Motor neuron (in vitro differentiated cells): ENCODE results near the gene ZNF414. TPM values are rescaled to one million over a fixed set of nuclear protein-coding genes. Genes with fewer than 3 reads are reported as not detected.
A peak's percentile ranks its signal among the peaks of the same experiment; 100 is the strongest.
"Not testable (repeated sequence)": the region's sequence is repeated elsewhere in the genome, so short reads cannot be mapped to it uniquely, and the experiment has no call there.

ENCODE experiments used
- ATAC-seq, 8 experiments: fragments of 200-7000 bp; cut with Tn5 transposase; replicated peaks in 6 of 8; 2 replicates each; pipeline ENCODE4 v1.8.0; 2021; ENCODE audit warnings: mild to moderate bottlenecking in 8 of 8, moderate library complexity in 8 of 8
- H3K27ac ChIP-seq, 2 donors: fragments of 250-450 bp; sonication (Bioruptor Pico); 2 replicates each; pipeline ENCODE4 v1.9.0; 2021; ENCODE audit warnings: antibody characterized with exemption in 2 of 2, mild to moderate bottlenecking in 2 of 2, moderate library complexity in 1 of 2
- H3K4me1 ChIP-seq, 2 donors: fragments of 250-450 bp; sonication (Bioruptor Pico); replicated peaks in 1 of 2; 2 replicates each; pipeline ENCODE4 v1.6.1; 2021; ENCODE audit warnings: antibody characterized with exemption in 2 of 2, mild to moderate bottlenecking in 2 of 2, moderate library complexity in 1 of 2
- H3K4me3 ChIP-seq, 5 donors: fragments of 250-450 bp; sonication (Bioruptor Pico); 2 replicates each; pipeline ENCODE4 v1.9.0; 2021; ENCODE audit warnings: antibody characterized with exemption in 5 of 5, mild to moderate bottlenecking in 5 of 5, moderate library complexity in 4 of 5
- WGBS, 10 experiments: fragments of 450-650 bp; shearing (Covaris generic); methylation state at CpG; one replicate each; pipeline ENCODE4 v1.0.0; 2022; 5-methylcytosine and 5-hydroxymethylcytosine counted together
- in situ Hi-C, 9 experiments: fragments of 400-800 bp; cut with MboI; loops; one replicate each; pipeline ENCODE4 v1.15.0; 2021; ENCODE audit warnings: low sequenced_read_pairs in 9 of 9, low pct_unique_long_range_greater_than_20kb in 2 of 9; ENCODE audit not compliant: unreplicated experiment in 9 of 9
- total RNA-seq, 8 experiments: library from RNA; unstranded; fragments of 300-600 nt; gene quantifications; 2 replicates each; pipeline versions ENCODE4 v1.2.3 to v1.2.4, GENCODE V29; 2022

Gene ZNF414
- 10 to 100 TPM in 5 of 8 experiments, 1 to 10 TPM in 3; 2.3 to 14.5 (median 11.1) TPM for total RNA-seq

DNA sequence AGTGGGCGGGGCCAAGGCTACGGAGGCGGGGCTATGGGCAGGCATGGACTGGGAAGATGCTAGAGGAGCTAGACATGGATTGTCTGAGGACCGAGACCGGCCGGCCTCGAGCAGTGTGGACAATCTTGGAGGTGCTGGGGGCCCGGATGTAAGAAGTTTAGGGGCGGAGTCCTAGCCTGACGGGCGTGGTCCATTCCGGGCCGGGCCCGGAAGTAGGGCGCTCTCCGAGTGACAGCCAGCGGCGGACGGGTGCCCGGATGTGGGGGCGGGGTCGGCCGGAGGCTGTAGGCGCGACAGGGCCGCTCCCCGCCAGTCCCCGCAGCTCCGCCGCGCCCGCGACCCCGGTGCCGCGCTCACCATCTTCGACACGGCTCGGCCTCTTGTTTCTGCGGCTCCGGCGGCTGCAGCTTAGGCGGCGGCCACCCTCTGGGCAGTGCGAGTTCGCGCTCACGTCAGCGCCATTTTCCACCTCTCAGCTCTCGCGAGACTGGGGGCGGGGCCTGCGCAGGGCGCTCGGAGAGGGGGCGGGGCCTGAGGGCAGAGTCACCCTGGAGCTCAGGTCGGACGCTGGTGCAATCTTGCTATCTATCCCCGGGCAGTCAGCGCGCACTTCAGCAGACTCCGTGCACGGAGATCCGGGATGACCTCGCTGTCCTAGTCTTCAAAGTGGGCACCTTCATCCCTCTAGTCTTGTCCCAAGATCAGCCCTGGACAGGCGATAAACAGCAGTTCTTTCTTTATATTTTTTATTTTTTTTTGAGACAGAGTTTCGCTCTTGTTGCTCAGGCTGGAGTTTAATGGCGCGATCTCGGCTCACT is at the start of gene ZNF414:
Gene ZNF414, minus strand, starts transcription at position 481 of the 818 bp plus-strand sequence. Its CDS starts 121 bp downstream, at position 360.
- Histone ChIP-seq H3K27ac (peak within 1 kb of the TSS; percentile 100), H3K4me3 (peak within 1 kb of the TSS; percentile 69 to 92 (median 81)), H3K4me1 (peaks cover 17 to 18% of the 10 kb centered on the region in 2 donors)
- ATAC-seq, result peak; percentile 88 to 95 (median 94)
- 0 to 50% (median 16%) methylated on average over 1 to 17 of the region's 70 CpGs; no CpG with 5 or more reads in 2 of the 10 experiments for WGBS, 10 experiments
- in situ Hi-C loops, result no loop called here

GRCh38 chr19:8561075-8561764 is 47.3 kb upstream of the ZNF414 start:
- in situ Hi-C loops, result no loop called here
- no peak overlapping the region for H3K27ac ChIP-seq
- 21 to 89% (median 73%) methylated on average over 1 to 2 of the region's 2 CpGs; no CpG with 5 or more reads in 4 of the 10 experiments for WGBS, 10 experiments
- no peaks in the 10 kb centered on the region for H3K4me1 ChIP-seq
- no peak overlapping the region for H3K4me3 ChIP-seq
- ATAC-seq, result no peak

DNA sequence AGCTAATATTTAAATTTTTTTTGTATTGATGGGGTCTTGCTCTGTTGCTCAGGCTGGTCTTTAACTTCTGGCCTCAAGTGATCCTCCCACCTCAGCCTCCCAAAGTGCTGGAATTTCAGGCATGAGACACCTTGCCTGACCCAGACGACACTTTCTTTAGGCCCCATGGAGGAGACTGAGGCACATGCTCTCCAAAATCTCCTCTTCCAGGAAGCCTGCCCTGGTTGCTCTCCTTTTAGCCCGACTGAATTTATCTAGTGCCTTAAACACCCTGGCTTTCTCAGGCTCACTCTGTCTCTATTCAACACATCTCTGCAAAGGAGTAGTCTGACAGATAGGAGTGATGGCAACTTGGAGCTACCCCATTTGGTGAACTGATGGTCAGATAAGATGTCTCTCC is 44.4 kb upstream of the ZNF414 start:
- Histone ChIP-seq H3K4me3 (no peak overlapping the region), H3K27ac (no peak overlapping the region), H3K4me1 (no peaks in the 10 kb centered on the region)
- in situ Hi-C loops, result no loop called here
- ATAC-seq, result no peak
- 50 to 81% (median 59%) methylated on average over 1 to 2 of the region's 2 CpGs; no CpG with 5 or more reads in 6 of the 10 experiments for WGBS, 10 experiments

- H3K4me1 ChIP-seq, result no peaks in the 10 kb centered on the region
- H3K27ac ChIP-seq, result no peak overlapping the region
- no peak for ATAC-seq
- in situ Hi-C loops, result no loop called here
- H3K4me3 ChIP-seq, result no peak overlapping the region
- 20 to 100% (median 69%) methylated on average over 1 to 5 of the region's 6 CpGs; no CpG with 5 or more reads in 1 of the 10 experiments for WGBS, 10 experiments
Observed at GRCh38 chr19:8557642-8558238, 43.8 kb upstream of the ZNF414 start.

DNA sequence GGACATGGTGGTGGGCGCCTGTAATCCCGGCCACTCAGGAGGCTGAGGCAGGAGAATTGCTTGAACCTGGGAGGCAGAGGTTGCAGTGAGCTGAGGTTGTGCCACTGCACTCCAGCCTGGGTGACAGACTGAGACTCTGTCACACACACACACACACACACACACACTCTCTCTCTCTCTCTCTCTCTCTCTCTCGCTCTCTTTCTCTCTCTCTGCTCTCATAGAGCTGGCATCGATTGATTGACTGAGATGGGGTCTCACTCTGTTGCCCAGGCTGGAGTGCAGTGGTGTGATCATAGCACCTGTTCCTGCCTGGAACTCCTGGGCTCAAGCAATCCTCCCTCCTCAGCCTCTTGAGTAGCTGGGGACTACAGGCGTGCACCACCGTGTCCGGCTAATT is 39.8 kb upstream of the ZNF414 start:
- in situ Hi-C loops, H3K4me1 ChIP-seq, H3K4me3 ChIP-seq, ATAC-seq, H3K27ac ChIP-seq: not testable (repeated sequence)
- WGBS, 10 experiments, result 86 to 100% (median 94%) methylated on average over 1 to 3 of the region's 7 CpGs; no CpG with 5 or more reads in 6 of the 10 experiments

- in situ Hi-C loops, result no loop called here
- ATAC-seq, result peak in 1 of 8 experiments; percentile 19
- 66 to 100% (median 96%) methylated on average over 1 to 7 of the region's 10 CpGs; no CpG with 5 or more reads in 3 of the 10 experiments for WGBS, 10 experiments
- H3K27ac ChIP-seq, result no peak overlapping the region
- H3K4me3 ChIP-seq, result no peak overlapping the region
- H3K4me1 ChIP-seq, result no peaks in the 10 kb centered on the region
Observed at GRCh38 chr19:8552810-8553209, 38.8 kb upstream of the ZNF414 start.

GRCh38 chr19:8550070-8550469 is 36.1 kb upstream of the ZNF414 start:
- H3K4me3 ChIP-seq, result no peak overlapping the region
- no peaks in the 10 kb centered on the region for H3K4me1 ChIP-seq
- WGBS, 10 experiments, result 93% methylated on average over 14 of the region's 15 CpGs; no CpG with 5 or more reads in 9 of the 10 experiments
- H3K27ac ChIP-seq, result no peak overlapping the region
- in situ Hi-C loops, result no loop called here
- no peak for ATAC-seq

DNA sequence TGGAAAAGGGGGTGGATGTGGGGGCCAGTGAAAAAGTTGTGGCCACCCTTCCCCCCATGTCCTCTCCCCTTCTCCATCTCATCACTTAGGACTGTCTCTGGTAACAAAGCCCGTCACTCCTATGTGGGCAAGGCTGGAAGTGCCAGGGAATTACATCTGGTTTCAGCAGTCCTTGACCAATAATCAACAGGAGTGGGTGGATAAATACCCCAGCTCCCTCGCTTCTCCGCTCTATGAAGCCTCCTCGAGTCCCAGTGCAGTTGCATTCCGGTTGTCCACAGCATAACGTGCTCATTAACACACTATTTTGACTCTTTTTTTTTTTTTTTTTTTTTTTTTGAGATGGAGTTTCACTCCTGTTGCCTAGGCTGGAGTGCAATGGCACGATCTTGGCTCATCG is 31.8 kb upstream of the ZNF414 start:
- Histone ChIP-seq H3K27ac (no peak overlapping the region), H3K4me1 (no peaks in the 10 kb centered on the region), H3K4me3 (no peak overlapping the region)
- WGBS, 10 experiments, result 69 to 94% (median 80%) methylated on average over 2 to 5 of the region's 8 CpGs; no CpG with 5 or more reads in 5 of the 10 experiments
- ATAC-seq, result no peak
- in situ Hi-C loops, result no loop called here

GRCh38 chr19:8544168-8544567 is 30.2 kb upstream of the ZNF414 start:
- no peaks in the 10 kb centered on the region for H3K4me1 ChIP-seq

DNA sequence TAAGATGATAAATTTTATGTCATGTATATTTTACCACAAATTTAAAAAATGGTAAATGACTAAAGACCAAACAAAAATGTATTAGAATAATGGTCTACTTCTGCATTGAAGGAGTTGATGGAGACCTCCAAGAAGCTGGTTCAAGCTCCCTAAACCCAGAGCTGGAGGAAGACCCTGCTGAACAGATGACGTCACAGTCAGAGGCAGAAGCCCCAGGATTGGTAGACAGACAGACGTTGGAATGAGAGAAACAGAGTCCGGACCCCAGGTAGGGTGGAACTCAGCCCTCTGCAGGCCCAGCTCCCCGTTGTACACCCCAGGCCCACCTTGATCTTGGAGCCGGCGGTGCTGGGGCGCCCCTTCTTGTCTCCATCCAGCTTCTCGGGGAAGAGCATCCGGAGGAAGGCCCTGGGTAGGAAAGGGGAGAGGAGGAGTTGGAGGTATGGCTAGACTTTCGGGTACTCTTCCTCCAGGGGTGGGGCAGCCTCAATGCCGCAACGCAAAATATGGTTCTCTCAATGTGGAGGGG is 25.7 kb upstream of the ZNF414 start:
- 60 to 90% (median 81%) methylated on average over 1 to 7 of the region's 12 CpGs; no CpG with 5 or more reads in 3 of the 10 experiments for whole genome bisulfite sequencing, 10 experiments
- no peak for ATAC-seq
- in situ Hi-C loops, result no loop called here
- no peaks in the 10 kb centered on the region for H3K4me1 ChIP-seq
- H3K4me3 ChIP-seq, result no peak overlapping the region
- no peak overlapping the region for H3K27ac ChIP-seq

More at GRCh38 chr19:8544168-8544567, 30.2 kb upstream of the ZNF414 start:
- in situ Hi-C loops, result no loop called here
- WGBS, 10 experiments, result no CpG with 5 or more reads among the region's 20 CpGs
- Histone ChIP-seq H3K27ac (no peak overlapping the region), H3K4me3 (no peak overlapping the region)
- no peak for ATAC-seq

- H3K4me1 ChIP-seq, result no peaks in the 10 kb centered on the region
- no peak overlapping the region for H3K27ac ChIP-seq
- 80 to 100% (median 87%) methylated on average over 1 to 3 of the region's 3 CpGs; no CpG with 5 or more reads in 5 of the 10 experiments for WGBS, 10 experiments
- ATAC-seq, result no peak
- no peak overlapping the region for H3K4me3 ChIP-seq
- in situ Hi-C loops, result no loop called here
Observed at GRCh38 chr19:8537099-8537498, 23.1 kb upstream of the ZNF414 start.

DNA sequence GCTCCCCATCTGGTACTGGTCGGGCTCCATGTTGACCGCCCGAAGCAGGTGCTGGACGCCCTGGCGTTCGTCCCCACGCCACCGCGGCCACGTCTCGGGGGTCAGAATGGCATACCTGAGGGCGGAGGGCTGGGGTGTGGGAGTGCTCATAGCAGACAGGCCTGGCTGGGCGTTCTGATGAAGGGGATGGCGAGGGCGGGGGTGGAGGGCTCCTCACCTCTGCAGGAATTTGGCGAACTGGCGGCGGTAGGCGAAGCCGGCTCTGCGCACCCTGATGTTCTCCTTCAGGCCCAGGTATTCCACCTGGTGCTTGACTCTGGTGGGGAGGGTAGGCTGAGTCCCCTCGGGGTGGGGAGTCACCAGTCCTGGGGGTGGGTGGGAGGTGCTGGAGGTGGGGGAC is 22.3 kb upstream of the ZNF414 start:
- Histone ChIP-seq H3K4me3 (no peak overlapping the region), H3K4me1 (no peaks in the 10 kb centered on the region), H3K27ac (no peak overlapping the region)
- no peak for ATAC-seq
- WGBS, 10 experiments, result 60 to 100% (median 83%) methylated on average over 1 to 9 of the region's 22 CpGs; no CpG with 5 or more reads in 4 of the 10 experiments
- in situ Hi-C loops, result no loop called here

- Histone ChIP-seq H3K4me3 (no peak overlapping the region), H3K4me1 (peaks cover 0 to under 1% of the 10 kb centered on the region in 2 donors), H3K27ac (no peak overlapping the region)
- in situ Hi-C loops, result no loop called here
- WGBS, 10 experiments, result 50 to 100% (median 86%) methylated on average over 1 to 2 of the region's 2 CpGs; no CpG with 5 or more reads in 1 of the 10 experiments
- no peak for ATAC-seq
Observed at GRCh38 chr19:8532225-8532624, 18.3 kb upstream of the ZNF414 start.
